ENCODE results near the gene MYRIP. TPM values are rescaled to one million over a fixed set of nuclear protein-coding genes. Genes with fewer than 3 reads are reported as not detected.
A peak's percentile ranks its signal among the peaks of the same experiment; 100 is the strongest.
"Not testable (repeated sequence)": the region's sequence is repeated elsewhere in the genome, so short reads cannot be mapped to it uniquely, and the experiment has no call there.

The MYRIP gene
- total RNA-seq, 1 experiment from 2014 or later: 2.7 TPM

GRCh38 chr3:40254891-40255290 lies 445.5 kb downstream of the MYRIP start:
- DNase-seq (ENCODE audit: extremely low read depth, low read depth): no peak

- no peak for DNase-seq (ENCODE audit: extremely low read depth, low read depth)
Measured at GRCh38 chr3:40255532-40255931, 446.1 kb downstream of the MYRIP start.

GRCh38 chr3:40258064-40258463 lies 448.7 kb downstream of the MYRIP start:
- no peak for DNase-seq (ENCODE audit: extremely low read depth, low read depth)

- DNase-seq (ENCODE audit: extremely low read depth, low read depth): no peak
Measured at GRCh38 chr3:40258555-40258954, 449.1 kb downstream of the MYRIP start.

GRCh38 chr3:40262331-40262730 lies 452.9 kb downstream of the MYRIP start:
- DNase-seq (ENCODE audit: extremely low read depth, low read depth): no peak

- no peak for DNase-seq (ENCODE audit: extremely low read depth, low read depth)
Measured at GRCh38 chr3:40264451-40264850, 455.0 kb downstream of the MYRIP start.

GRCh38 chr3:40265181-40265580 lies 455.8 kb downstream of the MYRIP start:
- DNase-seq (ENCODE audit: extremely low read depth, low read depth): no peak

GRCh38 chr3:40267937-40268724 lies 458.7 kb downstream of the MYRIP start:
- DNase-seq (ENCODE audit: extremely low read depth, low read depth): no peak

- DNase-seq (ENCODE audit: extremely low read depth, low read depth): no peak
Measured at GRCh38 chr3:40268802-40269524, 459.6 kb downstream of the MYRIP start.

- DNase-seq (ENCODE audit: extremely low read depth, low read depth): no peak
Measured at GRCh38 chr3:40278791-40279190, 469.4 kb downstream of the MYRIP start.

- no peak for DNase-seq (ENCODE audit: extremely low read depth, low read depth)
Measured at GRCh38 chr3:40281995-40282394, 472.6 kb downstream of the MYRIP start.

GRCh38 chr3:40283057-40283456 lies 473.6 kb downstream of the MYRIP start:
- not testable (repeated sequence) for DNase-seq (ENCODE audit: extremely low read depth, low read depth)

GRCh38 chr3:40287248-40287647 lies 477.8 kb downstream of the MYRIP start:
- DNase-seq (ENCODE audit: extremely low read depth, low read depth): no peak

GRCh38 chr3:40290396-40290795 lies 481.0 kb downstream of the MYRIP start:
- DNase-seq (ENCODE audit: extremely low read depth, low read depth): no peak

- no peak for DNase-seq (ENCODE audit: extremely low read depth, low read depth)
Measured at GRCh38 chr3:40291471-40291870, 482.1 kb downstream of the MYRIP start.

GRCh38 chr3:40292637-40293349 lies 483.4 kb downstream of the MYRIP start:
- no peak for DNase-seq (ENCODE audit: extremely low read depth, low read depth)

GRCh38 chr3:40294434-40294833 lies 485.0 kb downstream of the MYRIP start:
- no peak for DNase-seq (ENCODE audit: extremely low read depth, low read depth)

- no peak for DNase-seq (ENCODE audit: extremely low read depth, low read depth)
Measured at GRCh38 chr3:40298075-40298474, 488.7 kb downstream of the MYRIP start.

GRCh38 chr3:40299130-40299720 lies 489.8 kb downstream of the MYRIP start:
- no peak for DNase-seq (ENCODE audit: extremely low read depth, low read depth)

- DNase-seq (ENCODE audit: extremely low read depth, low read depth): peak; percentile 30
Measured at GRCh38 chr3:40299721-40300335, 490.4 kb downstream of the MYRIP start.

GRCh38 chr3:40302784-40303183 lies 493.4 kb downstream of the MYRIP start:
- DNase-seq (ENCODE audit: extremely low read depth, low read depth): no peak
